Activated CD8-positive, alpha-beta memory T cell treated with anti-CD3 and anti-CD28 coated beads, Interleukin-2, amount 50 U/mL, for 24 hours (primary cell): ENCODE measurements around the gene UBTFL1.
"Not testable (repeated sequence)": the region's sequence is repeated elsewhere in the genome, so short reads cannot be mapped to it uniquely, and the experiment has no call there.

Source experiments
- DNase-seq: peaks from one replicate; pipeline ENCODE4 v3.0.0-alpha.2; 2020; ENCODE audit errors: extremely low read depth

UBTFL1 gene

GRCh38 chr11:90085650-90086049, at the start of gene UBTFL1:
TSS of gene UBTFL1 (plus strand) at chr11:90085950. CDS start at chr11:90085950, 0 bp downstream.
- DNase-seq = not testable (repeated sequence)

GRCh38 chr11:90051591-90052209, 34.0 kb upstream of the UBTFL1 start:
- DNase-seq = not testable (repeated sequence)

GRCh38 chr11:90052311-90052710, 33.4 kb upstream of the UBTFL1 start:
- DNase-seq = not testable (repeated sequence)

- not testable (repeated sequence) for DNase-seq
These were observed 32.2 kb upstream of the UBTFL1 start for GRCh38 chr11:90053545-90053944.

- not testable (repeated sequence) for DNase-seq
These were observed 3.0 kb downstream of the UBTFL1 start for GRCh38 chr11:90088731-90089130.

- not testable (repeated sequence) for DNase-seq
These were observed 9.6 kb downstream of the UBTFL1 start for GRCh38 chr11:90095230-90095924.

- DNase-seq = not testable (repeated sequence)
These were observed 12.5 kb downstream of the UBTFL1 start for GRCh38 chr11:90098261-90098660.

- DNase-seq = no peak
These were observed 14.7 kb downstream of the UBTFL1 start for GRCh38 chr11:90100431-90100830.

- DNase-seq = no peak
These were observed 27.8 kb downstream of the UBTFL1 start for GRCh38 chr11:90113541-90113940.

- no peak for DNase-seq
These were observed 34.4 kb downstream of the UBTFL1 start for GRCh38 chr11:90120191-90120590.

GRCh38 chr11:90124371-90124770, 38.6 kb downstream of the UBTFL1 start:
- DNase-seq = no peak

- DNase-seq = no peak
These were observed 39.2 kb downstream of the UBTFL1 start for GRCh38 chr11:90124946-90125345.

- no peak for DNase-seq
These were observed 48.1 kb downstream of the UBTFL1 start for GRCh38 chr11:90133560-90134477.

- no peak for DNase-seq
These were observed 48.8 kb downstream of the UBTFL1 start, which contains the start of gene NAALAD2 for GRCh38 chr11:90134478-90135003. TSS of gene NAALAD2 (plus strand) at chr11:90134663. CDS start at chr11:90134759, 96 bp downstream.

GRCh38 chr11:90135016-90135415, 49.3 kb downstream of the UBTFL1 start:
- DNase-seq = no peak
